ENCODE data around the gene SLC25A36. TPM values are rescaled to one million over a fixed set of nuclear protein-coding genes. Genes with fewer than 3 reads are reported as not detected.

The SLC25A36 gene
- total and polyA plus RNA-seq, 4 donors = 1.5 to 20.5 (median 5.4) TPM

DNA sequence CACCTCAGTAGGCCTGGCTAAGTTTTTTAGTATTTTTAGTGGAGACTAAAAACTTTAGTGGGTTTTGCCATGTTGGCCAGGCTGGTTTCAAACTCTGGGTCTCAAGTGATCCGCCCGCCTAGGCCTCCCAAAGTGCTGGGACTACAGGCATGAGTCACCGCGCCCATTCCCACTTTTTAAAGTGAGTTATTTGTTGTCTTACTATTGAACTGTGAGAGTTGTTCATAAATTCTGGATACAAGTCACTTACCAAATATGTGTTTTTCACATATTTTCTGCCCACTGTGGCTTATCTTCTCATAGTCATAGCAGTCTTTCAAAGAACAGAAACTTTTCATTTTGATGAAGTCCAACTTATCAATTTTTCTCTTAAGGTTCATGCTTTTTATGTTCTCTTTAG lies 79.6 kb downstream of the SLC25A36 start:
- no peak for TF ChIP-seq FOXA1 (IDR thresholded peaks at IDR 0.05)
- no peak for TF ChIP-seq NR2F2 (IDR thresholded peaks at IDR 0.05)
- no peak for TF ChIP-seq HNF4A (conservative IDR thresholded peaks at IDR 0.05)
- no peak for TF ChIP-seq FOXA2 (IDR thresholded peaks at IDR 0.05)
- no peak for TF ChIP-seq TAF1 (conservative IDR thresholded peaks at IDR 0.05)
- no peak for TF ChIP-seq YY1 (IDR thresholded peaks at IDR 0.05)
- Histone ChIP-seq H3K27me3 (ENCODE audit: control insufficient read depth in 4 of 4, insufficient read depth in 4 of 4, low read length in 3 of 4) (peaks cover 0 to 5% (median 0%) of the 10 kb centered on the region in 4 donors), H3K27ac (ENCODE audit: low read depth in 1 of 2, low read length in 2 of 2) (no peak overlapping the region), H3K9ac (ENCODE audit: low read depth in 1 of 2, low read length in 2 of 2) (no peak overlapping the region), H3K4me3 (ENCODE audit: low read depth in 1 of 3, low read length in 3 of 3) (no peak overlapping the region), H3K4me1 (ENCODE audit: control insufficient read depth in 4 of 4, insufficient read depth in 4 of 4, low read length in 3 of 4) (no peaks in the 10 kb centered on the region), H3K36me3 (ENCODE audit: control insufficient read depth in 4 of 4, insufficient read depth in 3 of 4, low read depth in 1 of 4, low read length in 3 of 4) (no peaks in the 10 kb centered on the region), H3K9me3 (ENCODE audit: control insufficient read depth in 4 of 4, low read length in 3 of 4) (no peaks in the 10 kb centered on the region)
- 98% methylated on average over 4 of the region's 4 CpGs for whole genome bisulfite sequencing
- no peak for DNase-seq (ENCODE audit: low spot score)

Other genes starting within 250 kb of the SLC25A36 start
- 1 to 10 TPM; 1.2 to 1.9 TPM for gene SPSB4, start 109.5 kb downstream of the SLC25A36 start, total RNA-seq
- gene SPSB4, start 109.5 kb downstream of the SLC25A36 start, polyA plus RNA-seq = under 1 TPM; 0.19 to 0.57 TPM